ENCODE measurements around the gene SAMD13. TPM values are rescaled to one million over a fixed set of nuclear protein-coding genes. Genes with fewer than 3 reads are reported as not detected.

Gene SAMD13
- total and polyA plus RNA-seq, 3 donors from 2014 or later = 6.1 to 31.9 (median 6.6) TPM

- no peak for TF ChIP-seq POLR2A (IDR thresholded peaks at IDR 0.05)
- Histone ChIP-seq H3K27ac (no peak overlapping the region), H3K9me3 (no peaks in the 10 kb centered on the region), H3K4me3 (no peak overlapping the region), H3K36me3 (ENCODE audit: low read depth, missing control alignments) (no peaks in the 10 kb centered on the region), H3K27me3 (no peaks in the 10 kb centered on the region), H3K4me1 (peaks cover 8% of the 10 kb centered on the region)
- intact Hi-C loops (cut with DNase I; ENCODE audit: low total_unique reads) = no loop called here
- WGBS, 2 donors = 89 to 90% methylated on average over 4 of the region's 4 CpGs
- no peak for DNase-seq
Observed at GRCh38 chr1:84370831-84371394, 69.4 kb downstream of the SAMD13 start.

DNA sequence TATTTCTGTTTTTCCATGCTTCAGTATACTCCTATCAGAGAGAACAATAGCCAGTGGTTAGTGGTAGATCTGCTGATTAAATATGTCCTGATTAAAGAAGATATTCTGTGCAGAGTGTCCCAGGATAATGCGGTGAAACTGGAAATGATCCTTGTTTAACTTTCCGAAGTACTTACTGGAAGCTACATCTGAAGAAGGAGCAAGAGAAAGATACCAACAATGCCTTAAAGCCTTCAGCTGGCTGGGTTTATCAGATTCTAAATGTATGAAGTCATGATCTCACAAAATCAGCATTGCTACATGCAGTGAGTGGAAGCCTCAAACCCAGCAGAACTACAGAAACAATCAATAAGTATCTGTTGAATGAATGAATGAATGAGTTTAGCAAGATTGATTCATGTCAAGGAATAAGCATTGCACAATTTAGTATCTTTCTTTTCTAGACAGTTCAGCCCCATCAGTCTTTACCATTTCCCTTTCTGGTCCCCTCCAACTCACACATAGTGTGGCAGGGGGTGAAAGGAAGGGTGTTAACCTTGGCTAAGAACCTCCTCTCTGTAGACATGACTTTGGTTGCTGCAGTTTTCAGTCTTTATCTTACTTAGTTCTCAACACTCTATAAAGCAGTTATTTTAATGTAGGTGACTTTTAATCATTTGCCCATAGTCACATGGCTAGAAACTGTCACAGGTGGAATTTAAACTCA, 72.1 kb downstream of the SAMD13 start:
- WGBS, 2 donors = 45 to 46% methylated on average over 2 of the region's 2 CpGs
- intact Hi-C loops (cut with DNase I; ENCODE audit: low total_unique reads) = no loop called here
- H3K27me3 ChIP-seq = no peaks in the 10 kb centered on the region
- H3K4me3 ChIP-seq = no peak overlapping the region
- no peak overlapping the region for H3K27ac ChIP-seq
- H3K9me3 ChIP-seq = no peaks in the 10 kb centered on the region
- TF ChIP-seq, protein P1, sequence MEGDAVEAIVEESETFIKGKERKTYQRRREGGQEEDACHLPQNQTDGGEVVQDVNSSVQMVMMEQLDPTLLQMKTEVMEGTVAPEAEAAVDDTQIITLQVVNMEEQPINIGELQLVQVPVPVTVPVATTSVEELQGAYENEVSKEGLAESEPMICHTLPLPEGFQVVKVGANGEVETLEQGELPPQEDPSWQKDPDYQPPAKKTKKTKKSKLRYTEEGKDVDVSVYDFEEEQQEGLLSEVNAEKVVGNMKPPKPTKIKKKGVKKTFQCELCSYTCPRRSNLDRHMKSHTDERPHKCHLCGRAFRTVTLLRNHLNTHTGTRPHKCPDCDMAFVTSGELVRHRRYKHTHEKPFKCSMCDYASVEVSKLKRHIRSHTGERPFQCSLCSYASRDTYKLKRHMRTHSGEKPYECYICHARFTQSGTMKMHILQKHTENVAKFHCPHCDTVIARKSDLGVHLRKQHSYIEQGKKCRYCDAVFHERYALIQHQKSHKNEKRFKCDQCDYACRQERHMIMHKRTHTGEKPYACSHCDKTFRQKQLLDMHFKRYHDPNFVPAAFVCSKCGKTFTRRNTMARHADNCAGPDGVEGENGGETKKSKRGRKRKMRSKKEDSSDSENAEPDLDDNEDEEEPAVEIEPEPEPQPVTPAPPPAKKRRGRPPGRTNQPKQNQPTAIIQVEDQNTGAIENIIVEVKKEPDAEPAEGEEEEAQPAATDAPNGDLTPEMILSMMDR (IDR thresholded peaks at IDR 0.05) = no peak
- TF ChIP-seq POLR2A (IDR thresholded peaks at IDR 0.05) = no peak
- DNase-seq = no peak
- no peaks in the 10 kb centered on the region for H3K36me3 ChIP-seq (ENCODE audit: low read depth, missing control alignments)
- peaks cover 8% of the 10 kb centered on the region for H3K4me1 ChIP-seq

DNA sequence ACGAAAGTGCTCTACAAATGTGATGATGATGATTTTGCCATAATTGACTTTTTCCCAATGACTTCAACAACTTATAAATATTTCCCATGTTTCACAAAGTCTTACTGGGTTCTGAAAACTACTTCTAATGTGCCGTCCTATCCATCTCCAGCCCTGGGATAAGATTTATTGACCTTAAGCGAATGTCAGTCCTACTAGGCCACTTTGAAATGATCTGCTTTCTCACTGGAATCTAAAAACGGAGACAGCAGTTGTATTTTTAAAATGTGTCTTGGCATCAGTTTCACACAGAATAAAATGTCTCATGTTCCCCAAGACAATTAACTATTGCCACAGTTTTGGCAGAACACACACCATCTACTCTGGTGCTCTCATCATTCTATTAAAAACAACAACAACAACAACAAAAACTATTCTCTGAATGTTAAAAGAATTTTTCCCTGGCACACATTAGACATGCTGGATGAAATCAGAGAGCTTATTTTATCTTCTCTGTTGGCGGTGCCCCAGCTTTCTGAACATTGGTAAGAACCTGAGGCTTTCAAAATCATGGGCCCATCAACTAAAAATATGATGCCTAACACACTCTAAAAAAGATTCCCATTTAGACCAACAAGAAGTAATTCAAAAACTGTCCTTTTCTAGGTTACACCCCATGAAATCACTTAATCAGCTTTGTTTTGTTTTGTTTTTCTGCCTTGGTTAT, 73.6 kb downstream of the SAMD13 start:
- Histone ChIP-seq H3K36me3 (ENCODE audit: low read depth, missing control alignments) (no peaks in the 10 kb centered on the region), H3K27ac (peak overlapping the region in 1 of 2 donors; percentile 62), H3K9me3 (no peaks in the 10 kb centered on the region), H3K27me3 (no peaks in the 10 kb centered on the region), H3K4me3 (no peak overlapping the region), H3K4me1 (peaks cover 8% of the 10 kb centered on the region)
- TF ChIP-seq, protein P1 (IDR thresholded peaks at IDR 0.05) = no peak
- intact Hi-C loops (cut with DNase I; ENCODE audit: low total_unique reads) = no loop called here
- DNase-seq = peak; percentile 44
- 59% methylated on average over 5 of the region's 5 CpGs for WGBS, 2 donors

- Histone ChIP-seq H3K4me3 (no peak overlapping the region), H3K4me1 (peaks cover 8% of the 10 kb centered on the region), H3K36me3 (ENCODE audit: low read depth, missing control alignments) (no peaks in the 10 kb centered on the region), H3K27me3 (no peaks in the 10 kb centered on the region), H3K27ac (peak overlapping the region in 1 of 2 donors; percentile 62), H3K9me3 (no peaks in the 10 kb centered on the region)
- TF ChIP-seq POLR2A (IDR thresholded peaks at IDR 0.05) = no peak
- TF ChIP-seq, protein P1 (IDR thresholded peaks at IDR 0.05) = no peak
- WGBS, 2 donors = 82 to 83% methylated on average over 7 of the region's 7 CpGs
- DNase-seq = no peak
- intact Hi-C loops (cut with DNase I; ENCODE audit: low total_unique reads) = no loop called here
Observed at GRCh38 chr1:84376000-84376910, 74.7 kb downstream of the SAMD13 start.
